H9 (cell line): ENCODE data around the gene PMIS2. TPM values are rescaled to one million over a fixed set of nuclear protein-coding genes. Genes with fewer than 3 reads are reported as not detected.

Experiments
- DNase-seq: peaks from one replicate; pipeline ENCODE4 v3.0.0-alpha.2; 2017
- H2AFZ ChIP-seq: one replicate; pipeline ENCODE4 v1.6.1; 2013; ENCODE audit warnings: mild to moderate bottlenecking, low read length, control low read depth, moderate library complexity
- H2AK5ac ChIP-seq: 2 replicates; pipeline ENCODE4 v1.6.1; 2013; ENCODE audit warnings: low read length, control low read depth, mixed read lengths; ENCODE audit not compliant: insufficient read length
- H2BK120ac ChIP-seq: one replicate; pipeline ENCODE4 v1.6.1; 2013; ENCODE audit warnings: low read depth, mild to moderate bottlenecking, low read length, control low read depth, inconsistent platforms; ENCODE audit not compliant: poor library complexity, severe bottlenecking
- H2BK12ac ChIP-seq: 2 replicates; pipeline ENCODE4 v1.6.1; 2013; ENCODE audit warnings: low read length, control low read depth, mixed read lengths, low read depth; ENCODE audit not compliant: insufficient read length
- H2BK15ac ChIP-seq: 2 replicates; pipeline ENCODE4 v1.6.1; 2013; ENCODE audit warnings: low read depth, low read length, control low read depth
- H2BK20ac ChIP-seq: one replicate; pipeline ENCODE4 v1.6.1; 2013; ENCODE audit warnings: low read depth, mild to moderate bottlenecking, low read length, control low read depth, inconsistent platforms; ENCODE audit not compliant: poor library complexity, severe bottlenecking
- H2BK5ac ChIP-seq: 2 replicates; pipeline ENCODE4 v1.6.1; 2013; ENCODE audit warnings: low read length, control low read depth, mixed read lengths; ENCODE audit not compliant: insufficient read length
- H3K14ac ChIP-seq: 2 replicates; pipeline ENCODE4 v1.6.1; 2013; ENCODE audit warnings: low read length, control low read depth; ENCODE audit not compliant: insufficient read depth
- H3K18ac ChIP-seq: 2 replicates; pipeline ENCODE4 v1.6.1; 2013; ENCODE audit warnings: low read depth, mild to moderate bottlenecking, mixed read lengths, low read length, control low read depth; ENCODE audit not compliant: insufficient read length
- H3K23ac ChIP-seq: 2 replicates; pipeline ENCODE4 v1.6.1; 2013; ENCODE audit warnings: low read length, control low read depth, mixed read lengths, low read depth; ENCODE audit not compliant: insufficient read length
- H3K23me2 ChIP-seq: 2 replicates; pipeline ENCODE4 v1.6.1; 2013; ENCODE audit warnings: low read depth, mild to moderate bottlenecking, mixed read lengths, low read length, control low read depth; ENCODE audit not compliant: insufficient read length, poor library complexity, severe bottlenecking
- H3K27ac ChIP-seq: 2 replicates; pipeline ENCODE4 v1.5.1; 2013; ENCODE audit warnings: low read length, control low read depth, mixed read lengths, low read depth; ENCODE audit not compliant: insufficient read length
- H3K27me3 ChIP-seq: 2 replicates; pipeline ENCODE4 v1.6.1; 2013; ENCODE audit warnings: low read length, control low read depth, inconsistent platforms; ENCODE audit not compliant: insufficient read depth
- H3K4ac ChIP-seq: 2 replicates; pipeline ENCODE4 v1.6.1; 2013; ENCODE audit warnings: low read depth, mild to moderate bottlenecking, control low read depth, inconsistent platforms, low read length, moderate library complexity
- H3K4me1 ChIP-seq: 2 replicates; pipeline ENCODE4 v1.6.1; 2013; ENCODE audit warnings: low read length, control low read depth, inconsistent platforms; ENCODE audit not compliant: insufficient read depth
- H3K4me2 ChIP-seq: 2 replicates; pipeline ENCODE4 v1.6.1; 2013; ENCODE audit warnings: low read length, control low read depth, mixed read lengths; ENCODE audit not compliant: insufficient read length, insufficient read depth
- H3K56ac ChIP-seq: 2 replicates; pipeline ENCODE4 v1.6.1; 2013; ENCODE audit warnings: low read depth, mild to moderate bottlenecking, mixed read lengths, low read length, control low read depth; ENCODE audit not compliant: insufficient read length
- H3K79me1 ChIP-seq: 2 replicates; pipeline ENCODE4 v1.6.1; 2013; ENCODE audit warnings: low read depth, mild to moderate bottlenecking, moderate library complexity, low read length, control low read depth, inconsistent platforms; ENCODE audit not compliant: insufficient read depth, poor library complexity, severe bottlenecking
- H3K79me2 ChIP-seq: 2 replicates; pipeline ENCODE4 v1.6.1; 2013; ENCODE audit warnings: low read length, control low read depth, inconsistent platforms; ENCODE audit not compliant: insufficient read depth
- H3K9ac ChIP-seq: 2 replicates; pipeline ENCODE4 v1.6.1; 2013; ENCODE audit warnings: low read length, control low read depth, mixed read lengths; ENCODE audit not compliant: insufficient read length; ENCODE audit errors: extremely low read depth
- H3K9me3 ChIP-seq: one replicate; pipeline ENCODE4 v1.6.1; 2013; ENCODE audit warnings: low read depth, low read length, inconsistent platforms; ENCODE audit not compliant: control insufficient read depth
- H3T11ph ChIP-seq: one replicate; pipeline ENCODE4 v1.6.1; 2013; ENCODE audit warnings: mild to moderate bottlenecking, low read length, control low read depth, inconsistent platforms
- H4K20me1 ChIP-seq: one replicate; pipeline ENCODE4 v1.6.1; 2013; ENCODE audit not compliant: control insufficient read depth, insufficient read length, insufficient read depth
- H4K5ac ChIP-seq: 2 replicates; pipeline ENCODE4 v1.6.1; 2013; ENCODE audit warnings: low read depth, mild to moderate bottlenecking, mixed read lengths, low read length, control low read depth; ENCODE audit not compliant: insufficient read length
- H4K8ac ChIP-seq: replicated peaks from 2 replicates; pipeline ENCODE4 v1.6.1; 2013; ENCODE audit warnings: low read length, control low read depth, mixed read lengths, low read depth; ENCODE audit not compliant: insufficient read length
- H4K91ac ChIP-seq: 2 replicates; pipeline ENCODE4 v1.6.1; 2013; ENCODE audit warnings: low read depth, mild to moderate bottlenecking, moderate library complexity, mixed read lengths, low read length, control low read depth; ENCODE audit not compliant: insufficient read length
- H3K27ac Mint-ChIP-seq, 3 experiments: 2 replicates in 2 of 3; 3 replicates in 1 of 3; pipeline ENCODE4 v1.8.0; 2020 to 2021; ENCODE audit warnings: mixed read lengths in 3 of 3, mild to moderate bottlenecking in 1 of 3, moderate library complexity in 1 of 3
- H3K27me3 Mint-ChIP-seq: 2 replicates; pipeline ENCODE4 v1.8.0; 2021; ENCODE audit warnings: low read depth, mild to moderate bottlenecking, moderate library complexity, mixed read lengths
- H3K36me3 Mint-ChIP-seq, 3 experiments: 2 replicates in 2 of 3; 3 replicates in 1 of 3; pipeline ENCODE4 v1.8.0; 2020 to 2021; ENCODE audit warnings: low read depth in 3 of 3, mixed read lengths in 3 of 3; ENCODE audit not compliant: insufficient read depth in 1 of 3
- H3K4me1 Mint-ChIP-seq, 2 experiments: 2 replicates each; pipeline ENCODE4 v1.8.0; 2020; ENCODE audit warnings: mixed read lengths in 2 of 2
- H3K4me3 Mint-ChIP-seq, 2 experiments: 2 replicates in 1 of 2; 3 replicates in 1 of 2; pipeline ENCODE4 v1.8.0; 2020 to 2021; ENCODE audit warnings: mild to moderate bottlenecking in 2 of 2, mixed read lengths in 2 of 2, moderate library complexity in 1 of 2
- H3K9me3 Mint-ChIP-seq, 2 experiments: 2 replicates in 1 of 2; 3 replicates in 1 of 2; pipeline ENCODE4 v1.8.0; 2020; ENCODE audit warnings: mild to moderate bottlenecking in 2 of 2, mixed read lengths in 2 of 2, moderate library complexity in 1 of 2
- CTCF ChIP-seq: fragments of 200-600 bp; sonication (generic); conservative IDR thresholded peaks from 3 replicates; pipeline ENCODE4 v1.8.0; 2021; ENCODE audit warnings: antibody characterized with exemption, mild to moderate bottlenecking
- WGBS: extraction: QIAGEN DNeasy Blood & Tissue Kit; methylation state at CpG from one replicate; pipeline ENCODE4 v1.1.7; 2013; ENCODE audit warnings: missing lambda C conversion rate, low lambda C conversion rate, mixed read lengths; ENCODE audit not compliant: insufficient read length; ENCODE audit errors: extremely low coverage; 5-methylcytosine and 5-hydroxymethylcytosine counted together
- total RNA-seq: library from RNA; stranded (reverse); gene quantifications from 2 replicates; pipeline ENCODE4 v1.2.1, GENCODE V29; 2021

PMIS2 gene
- total RNA-seq, 1 experiment from 2014 or later: not detected

GRCh38 chr19:35540356-35540927 lies 45.5 kb upstream of the PMIS2 start:
- no peak overlapping the region; a peak in 1 of 5 replicates for H3K4me3 Mint-ChIP-seq

More at GRCh38 chr19:35540356-35540927, 45.5 kb upstream of the PMIS2 start:
- TF ChIP-seq CTCF: no peak
- Histone ChIP-seq H3K4me1 (peaks cover 8% of the 10 kb centered on the region; the same call in 1 of the 2 replicates), H3K18ac (no peak overlapping the region), H4K5ac (no peak overlapping the region), H2AK5ac (no peak overlapping the region), H2BK5ac (no peak overlapping the region), H3K23ac (no peak overlapping the region), H3K14ac (no peak overlapping the region), H3K56ac (no peak overlapping the region), H2AFZ (no peak overlapping the region), H2BK120ac (no peak overlapping the region), H4K91ac (no peak overlapping the region), H3K79me1 (no peaks in the 10 kb centered on the region), H3K27me3 (no peaks in the 10 kb centered on the region), H3K9me3 (no peaks in the 10 kb centered on the region), H4K8ac (no peak overlapping the region), H3K9ac (no peak overlapping the region), H3K27ac (no peak overlapping the region), H3K4me2 (no peak overlapping the region), H2BK12ac (no peak overlapping the region), H3T11ph (no peak overlapping the region), H2BK20ac (no peak overlapping the region), H3K23me2 (peaks cover 8% of the 10 kb centered on the region), H3K79me2 (peaks cover 5% of the 10 kb centered on the region; the same call in 1 of the 2 replicates), H3K4ac (no peak overlapping the region), H2BK15ac (no peak overlapping the region), H4K20me1 (no peaks in the 10 kb centered on the region)
- no peaks in the 10 kb centered on the region for H3K9me3 Mint-ChIP-seq
- H3K4me1 Mint-ChIP-seq: peaks cover 32 to 36% of the 10 kb centered on the region in 2 experiments
- no peaks in the 10 kb centered on the region for H3K27me3 Mint-ChIP-seq
- no CpG with 5 or more reads among the region's 7 CpGs for WGBS
- DNase-seq: no peak
- no peak overlapping the region; a peak in 2 of 7 replicates for H3K27ac Mint-ChIP-seq
- peaks cover 16 to 38% (median 37%) of the 10 kb centered on the region in 3 experiments; a peak in 6 of 7 replicates for H3K36me3 Mint-ChIP-seq
